Measurements from ENCODE around the gene LRRC28.

- TF ChIP-seq POLR2A (IDR thresholded peaks at IDR 0.05; ENCODE audit: low read depth, low read length) (no peak), POU2F2 (IDR thresholded peaks at IDR 0.05; ENCODE audit: low read depth, low read length) (no peak)
These were observed 85.5 kb downstream of the LRRC28 start for GRCh38 chr15:99336794-99337193.
